Activated CD4-positive, alpha-beta memory T cell treated with anti-CD3 and anti-CD28 coated beads, Interleukin-2, amount 10 ng/mL, durations not matched to agents 7 days and 5 days (primary cell): ENCODE results near the gene RFX1. TPM values are rescaled to one million over a fixed set of nuclear protein-coding genes. Genes with fewer than 3 reads are reported as not detected.
"Not testable (repeated sequence)": the region's sequence is repeated elsewhere in the genome, so short reads cannot be mapped to it uniquely, and the experiment has no call there.

Source experiments
- CTCF ChIA-PET: fragments of 350-600 bp; sonication (Branson Sonifier 250); formaldehyde crosslinking; loops from one replicate; lab custom pipeline; 2021; ENCODE audit warnings: antibody characterized with exemption, inconsistent platforms; lab: Charles Lee
- POLR2A ChIA-PET: fragments of 350-600 bp; sonication (Branson Sonifier 250); formaldehyde crosslinking; loops from one replicate; lab custom pipeline; 2021; ENCODE audit warnings: antibody characterized with exemption; lab: Charles Lee
- DNase-seq: peaks from one replicate; pipeline ENCODE4 v3.0.0-alpha.2; 2020
- H3K27ac Mint-ChIP-seq: one replicate; pipeline ENCODE4 v1.8.0; 2021; ENCODE audit warnings: mild to moderate bottlenecking, mixed read lengths
- H3K27me3 Mint-ChIP-seq: one replicate; pipeline ENCODE4 v1.8.0; 2021; ENCODE audit warnings: mixed read lengths
- H3K36me3 Mint-ChIP-seq: one replicate; pipeline ENCODE4 v1.8.0; 2021; ENCODE audit warnings: low read depth, mixed read lengths
- H3K4me1 Mint-ChIP-seq: one replicate; pipeline ENCODE4 v1.8.0; 2021; ENCODE audit warnings: mixed read lengths
- H3K4me3 Mint-ChIP-seq: one replicate; pipeline ENCODE4 v1.8.0; 2021; ENCODE audit warnings: mild to moderate bottlenecking, mixed read lengths
- H3K9me3 Mint-ChIP-seq: one replicate; pipeline ENCODE4 v1.8.0; 2021; ENCODE audit warnings: mixed read lengths
- total RNA-seq, 2 experiments: library from RNA; stranded (reverse); gene quantifications; one replicate each; pipeline ENCODE4 v1.2.3, GENCODE V29; 2021

The RFX1 gene
- total RNA-seq, 2 experiments from 2014 or later: 16.8 to 18.6 TPM

DNA sequence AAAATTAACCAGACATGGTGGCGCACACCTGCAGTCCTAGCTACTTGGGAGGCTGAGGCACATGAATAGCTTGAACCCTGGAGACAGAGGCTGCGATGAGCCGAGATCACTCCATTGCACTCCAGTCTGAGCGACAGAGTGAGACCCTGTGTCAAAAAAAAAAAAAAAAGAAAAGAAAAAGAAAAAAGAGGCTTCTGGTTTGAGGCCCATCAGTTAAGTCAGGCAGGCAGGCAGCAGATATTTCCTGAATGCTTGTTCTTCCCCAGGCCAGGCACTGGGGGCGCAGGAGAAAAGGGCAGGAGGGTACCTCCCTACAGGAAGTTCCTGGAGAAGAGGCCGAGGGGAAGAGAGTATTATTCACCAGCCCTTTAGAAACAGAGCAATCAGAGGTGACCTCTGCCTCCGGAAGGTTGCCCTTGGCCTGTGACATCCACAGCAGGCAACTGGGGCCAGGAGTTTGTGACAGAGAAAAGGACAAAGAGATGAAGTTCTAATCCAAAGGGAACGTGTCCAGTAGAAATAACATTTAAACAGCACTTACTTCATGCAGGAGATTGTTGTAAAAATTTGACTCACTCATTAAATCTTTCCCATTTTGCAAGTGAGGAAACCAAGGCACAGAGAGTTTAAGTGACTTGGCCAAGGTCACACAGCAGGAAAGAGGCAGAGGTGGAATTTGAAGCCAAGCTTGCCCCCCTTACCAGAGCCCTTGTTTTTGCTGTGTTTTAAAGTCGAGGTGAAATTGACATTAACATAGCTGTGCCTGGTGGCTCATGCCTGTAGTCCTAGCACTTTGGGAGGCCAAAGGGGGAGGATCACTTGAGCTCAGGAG lies 17.5 kb upstream of the RFX1 start:
- peaks cover 17% of the 10 kb centered on the region for H3K4me1 Mint-ChIP-seq
- CTCF ChIA-PET: interaction anchor here (0.5 to 2.1 kb wide), 3 partner anchors 8 to 37 kb away, joined by 3 to 8 read pairs (median 5); partner anchors contain the start of gene IL27RA
- H3K9me3 Mint-ChIP-seq: no peaks in the 10 kb centered on the region
- no peaks in the 10 kb centered on the region for H3K36me3 Mint-ChIP-seq
- no peak for DNase-seq
- no peak overlapping the region for H3K27ac Mint-ChIP-seq
- H3K4me3 Mint-ChIP-seq: no peak overlapping the region
- peaks cover under 1% of the 10 kb centered on the region for H3K27me3 Mint-ChIP-seq
- POLR2A ChIA-PET: interaction anchor here (3.0 kb wide), 1 partner anchor 8 kb away, joined by 28 read pairs; the partner anchor contains the start of gene IL27RA

DNA sequence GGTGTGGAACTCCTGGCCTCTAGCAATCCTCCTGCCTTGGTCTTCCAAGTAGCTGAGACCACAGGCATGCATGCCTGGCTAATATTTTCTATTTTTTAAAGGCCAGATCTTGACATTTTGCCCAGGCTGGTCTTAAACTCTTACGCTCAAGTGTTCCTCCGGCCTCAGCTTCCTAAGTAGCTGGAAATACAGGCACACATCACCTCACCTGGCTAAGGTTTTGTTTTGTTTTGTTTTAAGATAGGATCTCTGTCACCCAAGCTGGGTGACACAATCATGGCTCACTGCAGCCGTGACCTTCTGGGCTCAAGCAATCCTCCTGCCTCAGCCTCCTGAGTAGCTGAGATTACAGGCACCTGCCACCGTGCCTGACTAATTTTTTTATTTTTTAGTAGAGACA lies 16.3 kb upstream of the RFX1 start:
- no peaks in the 10 kb centered on the region for H3K36me3 Mint-ChIP-seq
- no peaks in the 10 kb centered on the region for H3K9me3 Mint-ChIP-seq
- DNase-seq: no peak
- no peak overlapping the region for H3K4me3 Mint-ChIP-seq
- H3K4me1 Mint-ChIP-seq: peaks cover 19% of the 10 kb centered on the region
- H3K27ac Mint-ChIP-seq: no peak overlapping the region
- CTCF ChIA-PET: interaction anchor here (0.7 to 2.1 kb wide), 4 partner anchors 9 to 26 kb away, joined by 3 to 8 read pairs (median 4); partner anchors contain the start of gene IL27RA
- POLR2A ChIA-PET: interaction anchor here (3.0 kb wide), 1 partner anchor 9 kb away, joined by 28 read pairs; the partner anchor contains the start of gene IL27RA
- H3K27me3 Mint-ChIP-seq: no peaks in the 10 kb centered on the region

DNA sequence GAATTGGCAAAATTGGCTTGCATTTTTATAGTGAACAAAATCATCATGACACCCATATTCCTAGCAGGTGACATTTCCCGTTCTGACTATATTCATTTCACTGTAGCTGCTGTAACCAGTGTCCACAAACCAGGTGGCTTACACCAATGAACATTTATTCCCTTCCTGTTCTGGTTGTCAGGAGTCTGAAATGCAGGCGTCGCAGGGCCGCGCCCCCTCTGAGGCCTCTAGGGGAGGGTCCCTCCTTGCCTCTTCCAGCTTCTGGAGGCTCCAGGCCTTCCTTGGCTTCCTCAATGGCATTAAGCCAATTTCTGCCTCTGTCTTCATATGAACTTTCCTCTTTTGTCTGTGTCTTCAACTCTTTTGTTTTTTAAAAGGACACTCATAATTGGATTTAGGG lies 15.4 kb upstream of the RFX1 start:
- H3K4me3 Mint-ChIP-seq: no peak overlapping the region
- CTCF ChIA-PET: interaction anchor here (1.1 to 2.1 kb wide), 4 partner anchors 10 to 142 kb away, joined by 3 to 8 read pairs (median 4); partner anchors contain the start of gene IL27RA
- POLR2A ChIA-PET: interaction anchor here (3.0 kb wide), 1 partner anchor 10 kb away, joined by 28 read pairs; the partner anchor contains the start of gene IL27RA
- H3K27me3 Mint-ChIP-seq: no peaks in the 10 kb centered on the region
- no peaks in the 10 kb centered on the region for H3K9me3 Mint-ChIP-seq
- H3K4me1 Mint-ChIP-seq: peaks cover 17% of the 10 kb centered on the region
- DNase-seq: no peak
- H3K36me3 Mint-ChIP-seq: no peaks in the 10 kb centered on the region
- peak overlapping the region; percentile 31 for H3K27ac Mint-ChIP-seq

DNA sequence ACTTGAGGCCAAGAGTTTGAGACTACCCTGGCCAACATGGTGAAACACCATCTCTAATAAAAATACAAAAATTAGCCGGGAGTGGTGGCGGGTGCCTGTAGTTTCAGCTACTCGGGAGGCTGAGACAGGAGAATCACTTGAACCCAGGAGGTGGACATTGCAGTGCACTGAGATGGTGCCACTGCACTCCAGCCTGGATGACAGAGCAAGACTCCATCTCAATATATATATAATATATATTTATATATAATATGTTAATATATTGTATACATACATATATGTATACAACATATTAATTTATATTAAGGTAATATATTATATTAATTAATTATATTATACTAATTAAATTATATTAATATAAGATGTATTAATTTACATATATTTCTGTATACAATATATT lies 13.6 kb upstream of the RFX1 start:
- not testable (repeated sequence) for H3K27ac Mint-ChIP-seq, H3K9me3 Mint-ChIP-seq, H3K27me3 Mint-ChIP-seq, DNase-seq, H3K36me3 Mint-ChIP-seq, H3K4me3 Mint-ChIP-seq
- H3K4me1 Mint-ChIP-seq: peaks cover 14% of the 10 kb centered on the region
- CTCF ChIA-PET: interaction anchor here (0.7 to 1.2 kb wide), 4 partner anchors 11 to 117 kb away, joined by 3 to 8 read pairs (median 4); partner anchors contain the start of genes IL27RA and RFX1
- POLR2A ChIA-PET: interaction anchor here (1.6 kb wide), 1 partner anchor 12 kb away, joined by 11 read pairs; the partner anchor contains the start of gene IL27RA

DNA sequence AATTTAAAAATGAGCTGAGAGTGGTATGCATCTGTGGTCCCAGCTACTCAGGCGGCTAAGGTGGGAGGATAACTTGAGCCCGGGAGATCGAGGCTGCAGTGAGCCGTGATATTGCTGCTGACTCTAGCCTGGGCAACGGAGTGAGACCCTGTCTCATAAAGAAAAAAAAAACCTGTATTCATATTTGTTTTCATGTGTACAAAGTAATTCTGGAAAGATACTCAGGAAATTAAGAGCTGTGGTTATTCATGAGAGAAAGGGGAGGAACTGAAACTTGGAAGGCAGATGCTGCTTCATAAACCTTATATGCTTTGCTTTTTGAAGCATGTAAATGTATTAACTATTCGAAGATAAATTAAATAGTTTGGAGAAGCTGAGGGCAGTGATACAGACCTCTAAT lies 13.0 kb upstream of the RFX1 start:
- ChIA-PET CTCF (interaction anchor here (0.7 to 1.2 kb wide), 5 partner anchors 12 to 117 kb away, joined by 3 to 8 read pairs (median 3); partner anchors contain the start of genes IL27RA and RFX1), POLR2A (interaction anchor here (0.6 to 1.6 kb wide), 3 partner anchors 13 to 112 kb away, joined by 3 to 11 read pairs (median 3); partner anchors contain the start of gene IL27RA)
- DNase-seq: no peak
- H3K4me3 Mint-ChIP-seq: no peak overlapping the region
- H3K36me3 Mint-ChIP-seq: no peaks in the 10 kb centered on the region
- no peaks in the 10 kb centered on the region for H3K27me3 Mint-ChIP-seq
- H3K27ac Mint-ChIP-seq: no peak overlapping the region
- peaks cover 14% of the 10 kb centered on the region for H3K4me1 Mint-ChIP-seq
- H3K9me3 Mint-ChIP-seq: no peaks in the 10 kb centered on the region

DNA sequence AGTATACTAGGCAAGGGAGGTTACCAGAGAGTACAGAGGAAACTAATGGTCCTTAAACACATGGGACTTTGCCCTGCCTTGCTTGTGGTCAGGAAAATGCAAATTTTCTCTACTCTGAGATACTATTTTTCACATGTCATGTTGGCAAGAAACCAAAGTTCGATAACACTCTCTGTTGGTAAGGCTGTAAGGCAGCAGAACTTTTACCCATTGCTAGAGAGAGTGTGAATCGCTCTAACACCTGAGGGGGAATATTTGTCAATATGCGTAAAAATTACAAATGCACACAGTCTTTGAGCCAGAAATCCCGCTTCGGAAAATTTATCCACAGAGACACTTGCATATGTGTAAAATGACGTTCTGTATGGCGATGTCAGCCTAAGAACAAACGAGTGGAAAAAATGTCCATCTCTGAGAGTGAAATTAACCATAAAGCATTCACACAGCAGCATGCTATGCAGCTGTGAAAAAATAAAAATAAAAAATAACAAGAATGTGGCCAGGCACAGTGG lies 9.5 kb upstream of the RFX1 start:
- H3K36me3 Mint-ChIP-seq: no peaks in the 10 kb centered on the region
- peaks cover 7% of the 10 kb centered on the region for H3K4me1 Mint-ChIP-seq
- DNase-seq: no peak
- CTCF ChIA-PET: no interaction called here
- no peak overlapping the region for H3K4me3 Mint-ChIP-seq
- H3K27me3 Mint-ChIP-seq: no peaks in the 10 kb centered on the region
- no peak overlapping the region for H3K27ac Mint-ChIP-seq
- H3K9me3 Mint-ChIP-seq: no peaks in the 10 kb centered on the region
- POLR2A ChIA-PET: interaction anchor here (0.6 to 1.0 kb wide), 3 partner anchors 8 to 18 kb away, joined by 3 to 4 read pairs (median 3); partner anchors contain the start of gene RFX1

DNA sequence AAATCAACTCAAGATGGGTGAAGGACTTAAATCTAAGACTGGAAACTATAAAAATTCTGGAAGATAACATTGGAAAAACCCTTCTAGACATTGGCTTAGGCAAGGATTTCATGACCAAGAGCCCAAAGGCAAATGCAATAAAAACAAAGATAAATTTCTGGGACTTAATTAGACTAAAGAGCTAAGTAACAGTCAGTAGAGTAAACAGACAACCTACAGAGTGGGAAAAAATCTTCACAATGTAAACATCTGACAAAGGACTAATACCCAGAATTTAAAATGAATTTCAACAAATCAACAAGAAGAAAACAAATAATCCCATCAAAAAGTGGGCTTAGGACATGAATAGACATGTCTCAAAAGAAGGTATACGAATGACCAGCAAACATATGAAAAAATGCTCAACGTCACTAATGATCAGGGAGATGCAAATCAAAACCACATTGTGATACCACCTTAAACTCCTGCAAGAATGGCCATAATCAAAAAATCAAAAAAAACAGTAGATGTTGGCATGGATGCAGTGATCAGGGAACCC lies 6.3 kb upstream of the RFX1 start:
- Mint-ChIP-seq H3K9me3 (no peaks in the 10 kb centered on the region), H3K4me3 (no peak overlapping the region), H3K36me3 (no peaks in the 10 kb centered on the region), H3K4me1 (peaks cover 6% of the 10 kb centered on the region), H3K27ac (no peak overlapping the region), H3K27me3 (no peaks in the 10 kb centered on the region)
- no peak for DNase-seq
- ChIA-PET CTCF (no interaction called here), POLR2A (no interaction called here)

DNA sequence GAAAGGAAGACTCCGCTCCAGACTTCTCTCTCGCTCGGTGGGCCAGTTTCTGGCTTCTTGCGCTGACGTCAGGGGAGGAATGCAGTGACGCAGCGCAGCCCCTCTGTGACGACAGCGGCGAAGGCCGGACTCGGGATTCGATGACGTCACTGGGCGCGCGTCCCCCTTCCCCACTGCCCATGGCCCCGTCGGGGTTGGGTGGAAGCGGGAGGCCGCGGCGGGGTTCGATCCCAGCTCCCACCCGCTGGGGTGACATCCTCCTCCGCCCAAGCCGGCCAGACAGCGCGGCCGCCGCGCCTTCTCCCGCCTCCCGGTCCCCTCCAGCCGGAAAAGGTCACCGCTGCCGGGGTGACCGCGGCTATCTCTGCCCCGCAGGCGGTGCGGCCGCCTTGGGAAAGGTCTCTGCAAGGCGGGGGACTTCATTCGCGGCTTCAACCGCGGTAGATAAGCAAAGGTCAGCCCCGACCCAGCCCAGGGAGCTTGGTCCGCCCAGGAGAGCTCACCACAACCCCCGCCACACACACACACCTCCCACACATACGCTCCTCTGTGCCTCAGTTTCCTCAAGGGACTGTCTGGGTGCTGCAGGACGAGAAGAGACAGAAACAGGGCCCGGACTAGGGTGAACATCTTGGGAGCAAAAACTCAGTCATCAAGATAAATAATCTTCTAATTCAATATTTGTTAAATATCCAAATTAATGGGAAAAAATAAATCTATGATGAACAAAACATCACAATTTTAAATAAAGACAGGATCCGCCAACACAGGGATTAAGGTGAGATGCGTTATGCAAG lies 844 bp upstream of the RFX1 start:
- H3K4me3 Mint-ChIP-seq: peak overlapping the region; percentile 84
- no peak for DNase-seq
- H3K27me3 Mint-ChIP-seq: no peaks in the 10 kb centered on the region
- peak overlapping the region; percentile 93 for H3K27ac Mint-ChIP-seq
- ChIA-PET POLR2A (interaction anchor here (0.8 to 11.7 kb wide), 19 partner anchors 9 to 374 kb away, joined by 3 to 157 read pairs (median 4); partner anchors contain the start of genes ADGRE5, ASF1B, DCAF15 and IL27RA), CTCF (interaction anchor here (0.8 to 1.7 kb wide), 11 partner anchors 11 to 143 kb away, joined by 3 to 4 read pairs (median 3); partner anchors contain the start of genes DCAF15 and MISP3)
- H3K4me1 Mint-ChIP-seq: peaks cover 38% of the 10 kb centered on the region
- H3K36me3 Mint-ChIP-seq: peaks cover 2% of the 10 kb centered on the region
- no peaks in the 10 kb centered on the region for H3K9me3 Mint-ChIP-seq

DNA sequence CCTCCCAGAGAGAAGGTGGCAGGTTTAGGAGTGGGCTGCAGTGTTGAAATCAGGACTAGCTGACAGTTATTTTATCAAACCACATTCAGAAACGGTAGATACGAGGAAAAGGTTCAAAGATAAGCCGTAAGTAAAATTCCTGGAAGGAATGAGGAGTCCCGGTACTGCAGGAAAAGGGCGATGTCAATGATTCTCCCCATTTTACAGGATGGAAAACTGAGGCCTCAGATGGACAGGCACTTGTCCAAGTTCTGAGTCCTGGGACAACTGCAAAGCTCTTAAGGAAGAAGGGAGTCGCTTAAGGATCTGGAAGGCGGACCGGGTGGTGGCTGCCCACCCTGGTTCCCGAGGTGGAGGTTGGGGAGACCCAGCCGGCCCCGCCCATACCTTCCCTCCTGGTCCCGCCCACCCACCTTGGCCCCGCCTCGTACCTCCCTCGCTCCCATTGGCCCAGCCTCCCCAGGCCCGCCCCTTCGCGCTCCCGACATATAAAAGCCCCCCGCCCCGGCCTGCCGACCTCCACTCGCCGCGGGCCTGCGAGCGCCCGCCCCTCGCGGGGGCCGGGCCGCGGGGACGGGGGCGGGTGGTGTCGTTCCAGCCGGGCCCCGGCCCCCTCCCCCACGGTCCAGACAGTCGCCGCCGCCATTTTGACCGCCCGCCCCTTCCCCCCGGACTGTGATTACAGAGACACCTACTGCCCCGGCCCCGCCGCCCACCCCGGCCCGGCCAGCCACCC lies 603 bp downstream of the RFX1 start:
- H3K4me3 Mint-ChIP-seq: peak overlapping the region; percentile 84

DNA sequence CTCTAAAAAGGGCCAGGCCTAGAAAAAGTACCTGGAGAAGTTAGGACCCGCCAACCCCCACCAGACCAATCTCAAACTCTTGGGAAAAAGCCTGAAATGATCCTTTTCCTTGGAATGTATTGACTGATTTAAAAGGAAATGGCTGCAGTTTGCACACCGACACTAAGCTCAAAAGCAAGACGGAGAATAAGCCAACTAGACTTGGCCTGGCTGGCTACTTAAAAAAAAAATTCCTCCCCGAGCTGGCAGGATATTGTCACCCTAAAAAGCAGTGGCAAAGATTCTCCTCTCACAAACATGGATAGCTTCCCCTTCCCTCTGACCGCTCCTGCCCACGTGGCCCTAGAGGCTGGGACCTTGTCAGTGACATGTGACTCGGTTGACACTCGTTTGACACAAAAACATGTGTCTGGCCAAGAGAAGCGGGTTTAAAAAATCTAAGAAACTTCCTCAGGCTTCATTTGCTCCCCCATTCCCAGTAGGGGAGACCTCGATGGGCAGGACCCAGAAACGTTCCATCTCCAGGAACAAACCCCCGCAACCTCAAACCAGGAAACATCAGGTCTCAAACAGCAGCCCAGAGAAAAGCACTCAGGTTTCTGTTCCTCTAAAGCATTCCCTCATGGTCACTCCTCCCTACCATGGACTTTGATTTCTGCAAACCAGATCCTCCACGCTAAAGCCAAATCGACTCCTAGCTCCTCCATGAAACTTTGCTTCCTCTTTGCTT lies 1.3 kb downstream of the RFX1 start:
- ChIA-PET POLR2A (interaction anchor here (1.3 to 11.7 kb wide), 5 partner anchors 19 to 76 kb away, joined by 5 to 157 read pairs (median 49); partner anchors contain the start of genes DCAF15, IL27RA and PODNL1), CTCF (interaction anchor here (1.8 kb wide), 1 partner anchor 27 kb away, joined by 4 read pairs; the partner anchor contains the start of gene IL27RA)
- peak overlapping the region; percentile 84 for H3K4me3 Mint-ChIP-seq
- no peaks in the 10 kb centered on the region for H3K27me3 Mint-ChIP-seq
- H3K36me3 Mint-ChIP-seq: peaks cover 16% of the 10 kb centered on the region
- H3K9me3 Mint-ChIP-seq: peaks cover 2% of the 10 kb centered on the region
- H3K4me1 Mint-ChIP-seq: peaks cover 51% of the 10 kb centered on the region
- peak overlapping the region; percentile 84 for H3K27ac Mint-ChIP-seq
- no peak for DNase-seq

More for the DNA sequence above, 603 bp downstream of the RFX1 start:
- DNase-seq: peak; percentile 93
- ChIA-PET POLR2A (interaction anchor here (0.9 to 11.7 kb wide), 13 partner anchors 7 to 376 kb away, joined by 3 to 157 read pairs (median 5); partner anchors contain the start of genes ADGRE5, ASF1B, DCAF15 and IL27RA), CTCF (interaction anchor here (0.8 to 1.7 kb wide), 8 partner anchors 14 to 142 kb away, joined by 3 to 4 read pairs (median 3); partner anchors contain the start of genes DCAF15 and MISP3)
- H3K36me3 Mint-ChIP-seq: peaks cover 9% of the 10 kb centered on the region
- peaks cover 2% of the 10 kb centered on the region for H3K9me3 Mint-ChIP-seq
- no peaks in the 10 kb centered on the region for H3K27me3 Mint-ChIP-seq
- H3K27ac Mint-ChIP-seq: peak overlapping the region; percentile 84
- H3K4me1 Mint-ChIP-seq: peaks cover 48% of the 10 kb centered on the region
